ENCODE measurements around the gene BFSP2.

- TF ChIP-seq CTCF (IDR thresholded peaks at IDR 0.05) (no peak), POLR2A (IDR thresholded peaks at IDR 0.05) (no peak)
Measured at GRCh38 chr3:133463347-133463860, 63.5 kb downstream of the BFSP2 start.
